Neural cell (in vitro differentiated cells): ENCODE results near the gene SUMF1. TPM values are rescaled to one million over a fixed set of nuclear protein-coding genes. Genes with fewer than 3 reads are reported as not detected.

ENCODE experiments used
- H2AFZ ChIP-seq: fragments of 200-600, 300-800 bp; sonication (generic), shearing (Covaris generic); 2 replicates; pipeline ENCODE4 v1.6.0; 2014; ENCODE audit warnings: low read depth, mild to moderate bottlenecking, antibody characterized with exemption, low read length, moderate library complexity
- H3F3A ChIP-seq: fragments of 200-600 bp; shearing (Covaris generic); 2 replicates; pipeline ENCODE4 v1.6.1; 2016; ENCODE audit warnings: mild to moderate bottlenecking, moderate library complexity, mixed read lengths, antibody characterized with exemption, low read length; ENCODE audit not compliant: insufficient read depth, poor library complexity, severe bottlenecking
- H3K27ac ChIP-seq: fragments of 200-600, 300-800 bp; sonication (generic), shearing (Covaris generic); 2 replicates; pipeline ENCODE4 v1.5.1; 2014; ENCODE audit warnings: mild to moderate bottlenecking, low read length, moderate library complexity
- H3K27me3 ChIP-seq: fragments of 300-800, 200-600 bp; sonication (generic), shearing (Covaris generic); 2 replicates; pipeline ENCODE4 v1.6.0; 2014; ENCODE audit warnings: mild to moderate bottlenecking, low read depth, low read length, moderate library complexity; ENCODE audit not compliant: insufficient read depth
- H3K36me3 ChIP-seq: fragments of 300-800, 200-600 bp; sonication (generic), shearing (Covaris generic); 2 replicates; pipeline ENCODE4 v1.5.1; 2014; ENCODE audit warnings: mild to moderate bottlenecking, antibody characterized with exemption, low read length, moderate library complexity; ENCODE audit not compliant: insufficient read depth
- H3K4me2 ChIP-seq: fragments of 300-800, 200-600 bp; sonication (generic), shearing (Covaris generic); 2 replicates; pipeline ENCODE4 v1.6.0; 2014; ENCODE audit warnings: mild to moderate bottlenecking, low read length
- H3K4me3 ChIP-seq: fragments of 300-800, 200-600 bp; sonication (generic), shearing (Covaris generic); 2 replicates; pipeline ENCODE4 v1.5.1; 2014; ENCODE audit warnings: mild to moderate bottlenecking, low read length, moderate library complexity
- H3K79me2 ChIP-seq: fragments of 200-600 bp; shearing (Covaris generic); replicated peaks from 2 replicates; pipeline ENCODE4 v1.6.0; 2014; ENCODE audit warnings: mild to moderate bottlenecking, low read length, moderate library complexity; ENCODE audit not compliant: insufficient read depth
- H3K9ac ChIP-seq: fragments of 300-800, 200-600 bp; sonication (generic), shearing (Covaris generic); 2 replicates; pipeline ENCODE4 v1.6.1; 2016; ENCODE audit warnings: mild to moderate bottlenecking, low read length, mixed read lengths
- H3K9me2 ChIP-seq: fragments of 200-600 bp; shearing (Covaris generic); 2 replicates; pipeline ENCODE4 v1.6.1; 2016; ENCODE audit warnings: mild to moderate bottlenecking, low read length, mixed read lengths; ENCODE audit not compliant: insufficient read depth
- H3K9me3 ChIP-seq: fragments of 200-600, 300-800 bp; sonication (generic), shearing (Covaris generic); 2 replicates; pipeline ENCODE4 v1.6.1; 2016; ENCODE audit warnings: mild to moderate bottlenecking, mixed run types, low read length, moderate library complexity, mixed read lengths
- H4K20me1 ChIP-seq: fragments of 200-600 bp; shearing (Covaris generic); 2 replicates; pipeline ENCODE4 v1.6.1; 2016; ENCODE audit warnings: mild to moderate bottlenecking, mixed run types; ENCODE audit not compliant: insufficient read depth
- EP300 ChIP-seq: fragments of 450-650 bp; conservative IDR thresholded peaks from 2 replicates; pipeline ENCODE4 v1.6.1; 2014; ENCODE audit warnings: antibody characterized with exemption, mild to moderate bottlenecking, moderate library complexity; ENCODE audit not compliant: poor library complexity, severe bottlenecking
- EZH2 ChIP-seq: fragments of 200-600, 300-800 bp; shearing (Covaris generic), sonication (generic); IDR thresholded peaks from 2 replicates; pipeline ENCODE4 v1.6.1; 2014; ENCODE audit warnings: antibody characterized with exemption, low read length, borderline replicate concordance, mild to moderate bottlenecking; ENCODE audit not compliant: insufficient read depth, poor library complexity, severe bottlenecking
- MXI1 ChIP-seq: fragments of 450-650 bp; conservative IDR thresholded peaks from 2 replicates; pipeline ENCODE4 v1.6.1; 2014; ENCODE audit warnings: antibody characterized with exemption, mild to moderate bottlenecking; ENCODE audit not compliant: poor library complexity, severe bottlenecking
- POLR2AphosphoS5 ChIP-seq: IDR thresholded peaks from 2 replicates; pipeline ENCODE4 v1.6.1; 2012
- RAD21 ChIP-seq: fragments of 450-650 bp; conservative IDR thresholded peaks from 2 replicates; pipeline ENCODE4 v1.6.1; 2014; ENCODE audit warnings: antibody characterized with exemption, mild to moderate bottlenecking, moderate library complexity
- SMC3 ChIP-seq: fragments of 450-650 bp; conservative IDR thresholded peaks from 2 replicates; pipeline ENCODE4 v1.6.1; 2014; ENCODE audit warnings: antibody characterized with exemption, mild to moderate bottlenecking, moderate library complexity; ENCODE audit not compliant: poor library complexity
- TAF1 ChIP-seq: IDR thresholded peaks from 2 replicates; pipeline ENCODE4 v1.6.1; 2012; ENCODE audit warnings: low read depth
- polyA plus RNA-seq: library from polyadenylated mRNA; depleted of rRNA; stranded (reverse); fragments of >200 nt; gene quantifications from 2 replicates; pipeline ENCODE4 v1.2.3, GENCODE V29; 2014
- TF ChIP-seq, protein P1 (sequence below): IDR thresholded peaks from 2 replicates; pipeline ENCODE4 v1.6.1; 2012; ENCODE audit warnings: borderline replicate concordance
- TF ChIP-seq, protein P2 (sequence below): fragments of 450-650 bp; IDR thresholded peaks from 2 replicates; pipeline ENCODE4 v1.5.1; 2014; ENCODE audit warnings: antibody characterized with exemption, mild to moderate bottlenecking, moderate library complexity; ENCODE audit not compliant: poor library complexity, severe bottlenecking

The SUMF1 gene
- polyA plus RNA-seq, 1 donor from 2014 or later, result 3.6 TPM

DNA sequence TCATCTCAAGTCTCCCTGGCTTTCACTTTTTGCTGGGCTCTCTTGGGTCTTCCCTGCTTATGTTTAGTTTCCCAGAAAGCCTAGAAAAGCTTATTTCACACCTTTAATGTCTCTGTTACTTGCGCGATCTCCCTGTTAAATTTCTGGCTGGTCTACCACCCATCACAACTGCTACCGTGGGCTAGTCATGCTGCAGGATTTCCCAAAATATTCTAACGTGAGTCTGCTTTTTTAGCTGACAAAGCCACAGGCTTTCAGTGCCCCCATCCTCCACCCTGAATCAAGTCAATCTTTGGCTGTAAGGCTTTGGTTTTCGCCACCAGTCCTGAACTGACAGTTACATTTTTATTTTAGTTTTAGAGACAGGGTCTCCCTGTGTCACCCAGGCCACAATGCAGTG lies 74.1 kb downstream of the SUMF1 start:
- Histone ChIP-seq H3K4me3 (no peak overlapping the region), H3K27me3 (no peaks in the 10 kb centered on the region), H3K9ac (no peak overlapping the region), H3K9me2 (no peaks in the 10 kb centered on the region), H3F3A (no peaks in the 10 kb centered on the region), H4K20me1 (no peaks in the 10 kb centered on the region), H3K36me3 (no peaks in the 10 kb centered on the region), H3K79me2 (no peaks in the 10 kb centered on the region), H2AFZ (no peak overlapping the region), H3K27ac (no peak overlapping the region), H3K4me2 (no peak overlapping the region), H3K9me3 (no peaks in the 10 kb centered on the region)
- TF ChIP-seq MXI1, result no peak
- TF ChIP-seq EP300, result no peak
- TF ChIP-seq, protein P1, sequence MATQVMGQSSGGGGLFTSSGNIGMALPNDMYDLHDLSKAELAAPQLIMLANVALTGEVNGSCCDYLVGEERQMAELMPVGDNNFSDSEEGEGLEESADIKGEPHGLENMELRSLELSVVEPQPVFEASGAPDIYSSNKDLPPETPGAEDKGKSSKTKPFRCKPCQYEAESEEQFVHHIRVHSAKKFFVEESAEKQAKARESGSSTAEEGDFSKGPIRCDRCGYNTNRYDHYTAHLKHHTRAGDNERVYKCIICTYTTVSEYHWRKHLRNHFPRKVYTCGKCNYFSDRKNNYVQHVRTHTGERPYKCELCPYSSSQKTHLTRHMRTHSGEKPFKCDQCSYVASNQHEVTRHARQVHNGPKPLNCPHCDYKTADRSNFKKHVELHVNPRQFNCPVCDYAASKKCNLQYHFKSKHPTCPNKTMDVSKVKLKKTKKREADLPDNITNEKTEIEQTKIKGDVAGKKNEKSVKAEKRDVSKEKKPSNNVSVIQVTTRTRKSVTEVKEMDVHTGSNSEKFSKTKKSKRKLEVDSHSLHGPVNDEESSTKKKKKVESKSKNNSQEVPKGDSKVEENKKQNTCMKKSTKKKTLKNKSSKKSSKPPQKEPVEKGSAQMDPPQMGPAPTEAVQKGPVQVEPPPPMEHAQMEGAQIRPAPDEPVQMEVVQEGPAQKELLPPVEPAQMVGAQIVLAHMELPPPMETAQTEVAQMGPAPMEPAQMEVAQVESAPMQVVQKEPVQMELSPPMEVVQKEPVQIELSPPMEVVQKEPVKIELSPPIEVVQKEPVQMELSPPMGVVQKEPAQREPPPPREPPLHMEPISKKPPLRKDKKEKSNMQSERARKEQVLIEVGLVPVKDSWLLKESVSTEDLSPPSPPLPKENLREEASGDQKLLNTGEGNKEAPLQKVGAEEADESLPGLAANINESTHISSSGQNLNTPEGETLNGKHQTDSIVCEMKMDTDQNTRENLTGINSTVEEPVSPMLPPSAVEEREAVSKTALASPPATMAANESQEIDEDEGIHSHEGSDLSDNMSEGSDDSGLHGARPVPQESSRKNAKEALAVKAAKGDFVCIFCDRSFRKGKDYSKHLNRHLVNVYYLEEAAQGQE, result no peak
- TF ChIP-seq POLR2AphosphoS5, result no peak
- no peak for TF ChIP-seq TAF1
- TF ChIP-seq EZH2, result no peak
- no peak for TF ChIP-seq SMC3
- TF ChIP-seq, protein P2, sequence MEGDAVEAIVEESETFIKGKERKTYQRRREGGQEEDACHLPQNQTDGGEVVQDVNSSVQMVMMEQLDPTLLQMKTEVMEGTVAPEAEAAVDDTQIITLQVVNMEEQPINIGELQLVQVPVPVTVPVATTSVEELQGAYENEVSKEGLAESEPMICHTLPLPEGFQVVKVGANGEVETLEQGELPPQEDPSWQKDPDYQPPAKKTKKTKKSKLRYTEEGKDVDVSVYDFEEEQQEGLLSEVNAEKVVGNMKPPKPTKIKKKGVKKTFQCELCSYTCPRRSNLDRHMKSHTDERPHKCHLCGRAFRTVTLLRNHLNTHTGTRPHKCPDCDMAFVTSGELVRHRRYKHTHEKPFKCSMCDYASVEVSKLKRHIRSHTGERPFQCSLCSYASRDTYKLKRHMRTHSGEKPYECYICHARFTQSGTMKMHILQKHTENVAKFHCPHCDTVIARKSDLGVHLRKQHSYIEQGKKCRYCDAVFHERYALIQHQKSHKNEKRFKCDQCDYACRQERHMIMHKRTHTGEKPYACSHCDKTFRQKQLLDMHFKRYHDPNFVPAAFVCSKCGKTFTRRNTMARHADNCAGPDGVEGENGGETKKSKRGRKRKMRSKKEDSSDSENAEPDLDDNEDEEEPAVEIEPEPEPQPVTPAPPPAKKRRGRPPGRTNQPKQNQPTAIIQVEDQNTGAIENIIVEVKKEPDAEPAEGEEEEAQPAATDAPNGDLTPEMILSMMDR, result no peak
- TF ChIP-seq RAD21, result no peak

DNA sequence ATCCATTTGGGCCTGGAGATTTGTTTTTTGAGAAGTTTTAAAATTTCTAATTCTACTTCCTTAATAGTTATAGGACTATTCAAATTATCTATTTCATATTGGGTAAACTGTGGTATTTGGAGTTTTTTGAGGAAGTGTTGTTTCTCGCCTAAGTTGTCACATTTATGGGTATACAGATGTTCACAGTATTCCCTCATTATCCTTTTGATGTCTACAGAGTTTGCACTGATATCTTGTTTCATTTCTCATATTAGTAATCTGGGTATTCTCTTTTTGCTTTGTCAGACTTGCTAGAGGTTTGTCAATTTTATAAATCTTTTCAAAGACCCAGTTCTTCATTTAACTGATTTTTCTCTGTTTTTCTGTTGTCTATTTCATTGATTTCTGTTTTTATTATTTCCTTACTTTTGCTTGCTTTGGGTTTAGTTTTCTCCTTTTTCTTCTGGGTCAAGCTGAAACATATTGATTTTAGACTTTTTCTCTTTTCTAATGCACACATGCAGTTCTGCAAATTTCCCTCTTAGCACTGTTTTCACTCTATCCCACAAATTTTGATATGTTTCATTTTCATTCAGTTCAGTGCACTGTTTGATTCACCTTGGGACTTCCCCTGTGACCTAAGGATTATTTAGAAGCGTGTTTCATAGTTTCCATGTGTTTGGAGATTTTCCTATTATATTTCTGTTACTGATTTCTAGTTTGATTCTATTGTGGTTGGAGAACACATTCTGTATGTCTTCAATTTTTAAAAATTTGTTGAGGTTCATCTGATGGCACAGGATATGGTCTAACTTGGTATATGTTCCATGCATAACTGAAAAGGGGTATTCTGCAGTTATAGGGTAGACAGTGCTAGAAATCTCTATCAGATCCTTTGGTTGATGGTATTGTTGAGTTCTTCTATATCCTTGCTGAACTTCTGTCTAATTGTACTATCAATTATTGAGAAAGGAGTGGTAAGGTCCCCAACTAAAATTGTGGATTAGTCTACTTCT lies 79.6 kb downstream of the SUMF1 start:
- no peaks in the 10 kb centered on the region for H3K27me3 ChIP-seq
- H3K9me2 ChIP-seq, result no peaks in the 10 kb centered on the region
- H3K9me3 ChIP-seq, result no peaks in the 10 kb centered on the region
- no peaks in the 10 kb centered on the region for H3K36me3 ChIP-seq
- H4K20me1 ChIP-seq, result no peaks in the 10 kb centered on the region
- no peak overlapping the region for H3K9ac ChIP-seq
- H3F3A ChIP-seq, result no peaks in the 10 kb centered on the region
- H3K27ac ChIP-seq, result no peak overlapping the region
- no peak overlapping the region for H2AFZ ChIP-seq
- H3K4me2 ChIP-seq, result no peak overlapping the region
- no peak for TF ChIP-seq POLR2AphosphoS5
- no peak for TF ChIP-seq TAF1
- TF ChIP-seq, protein P2, result no peak
- no peak for TF ChIP-seq RAD21
- TF ChIP-seq, protein P1, result no peak
- TF ChIP-seq SMC3, result no peak
- TF ChIP-seq EZH2, result no peak
- no peak for TF ChIP-seq MXI1
- no peak overlapping the region for H3K4me3 ChIP-seq
- no peaks in the 10 kb centered on the region for H3K79me2 ChIP-seq
